AG04450 (cell line): ENCODE data around the gene RNF169. TPM values are rescaled to one million over a fixed set of nuclear protein-coding genes. Genes with fewer than 3 reads are reported as not detected.
"Not testable (repeated sequence)": the region's sequence is repeated elsewhere in the genome, so short reads cannot be mapped to it uniquely, and the experiment has no call there.

Experiments used
- CTCF ChIA-PET: fragments of 300-600, 350-600 bp; formaldehyde crosslinking; extraction: SDS; loops from one replicate; lab custom pipeline; 2022; ENCODE audit warnings: antibody characterized with exemption, inconsistent platforms; lab: Charles Lee
- POLR2A ChIA-PET: fragments of 350-600 bp; formaldehyde crosslinking; extraction: SDS; loops from one replicate; lab custom pipeline; 2021; ENCODE audit warnings: antibody characterized with exemption, inconsistent platforms; lab: Yijun Ruan, JAX
- DNase-seq: peaks from one replicate; pipeline ENCODE4 v3.0.0-alpha.2; 2011; ENCODE audit warnings: low read depth, low spot score
- H3K27ac ChIP-seq: one replicate; pipeline ENCODE4 v1.5.1; 2012; ENCODE audit warnings: low read depth, low read length, control low read depth
- H3K27me3 ChIP-seq: one replicate; pipeline ENCODE4 v1.6.0; 2012; ENCODE audit warnings: low read length; ENCODE audit not compliant: control insufficient read depth, insufficient read depth
- H3K4me3 ChIP-seq: 2 replicates; pipeline ENCODE4 v1.5.1; 2011; ENCODE audit warnings: mild to moderate bottlenecking, low read depth, low read length, control low read depth
- H3K9me3 ChIP-seq: 2 replicates; pipeline ENCODE4 v1.5.1; 2012; ENCODE audit warnings: low read length; ENCODE audit not compliant: control insufficient read depth, insufficient read depth
- polyA plus RNA-seq: library from polyadenylated mRNA; depleted of rRNA; stranded (reverse); fragments of >200 nt; gene quantifications from 2 replicates; pipeline ENCODE4 v1.2.3, GENCODE V29; 2011
- TF ChIP-seq, protein P1 (sequence below): IDR thresholded peaks from 2 replicates; pipeline ENCODE4 v1.5.1; 2011; ENCODE audit warnings: low read depth, low read length, control low read depth, inconsistent platforms

The RNF169 gene
- polyA plus RNA-seq, 1 experiment = 12.3 TPM

DNA sequence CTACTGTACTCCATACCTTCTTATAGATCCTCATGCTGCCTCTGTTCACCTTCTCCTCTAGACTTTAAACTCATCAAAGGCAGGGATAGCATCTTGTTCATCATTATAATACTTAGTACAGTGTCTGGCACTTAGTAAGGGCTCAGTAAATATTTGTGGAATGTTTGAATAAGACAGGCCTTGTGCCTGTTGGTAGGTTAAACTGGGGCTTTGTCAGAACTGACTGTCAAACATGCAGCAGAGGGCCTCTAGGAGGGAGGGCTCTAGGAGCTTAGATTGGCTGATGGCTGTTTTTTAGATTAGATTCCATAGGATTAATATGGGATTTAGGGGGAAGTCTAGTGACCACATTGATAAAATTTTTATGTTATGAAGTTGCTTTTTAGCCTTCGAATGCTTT, 70.8 kb downstream of the RNF169 start:
- TF ChIP-seq, protein P1, sequence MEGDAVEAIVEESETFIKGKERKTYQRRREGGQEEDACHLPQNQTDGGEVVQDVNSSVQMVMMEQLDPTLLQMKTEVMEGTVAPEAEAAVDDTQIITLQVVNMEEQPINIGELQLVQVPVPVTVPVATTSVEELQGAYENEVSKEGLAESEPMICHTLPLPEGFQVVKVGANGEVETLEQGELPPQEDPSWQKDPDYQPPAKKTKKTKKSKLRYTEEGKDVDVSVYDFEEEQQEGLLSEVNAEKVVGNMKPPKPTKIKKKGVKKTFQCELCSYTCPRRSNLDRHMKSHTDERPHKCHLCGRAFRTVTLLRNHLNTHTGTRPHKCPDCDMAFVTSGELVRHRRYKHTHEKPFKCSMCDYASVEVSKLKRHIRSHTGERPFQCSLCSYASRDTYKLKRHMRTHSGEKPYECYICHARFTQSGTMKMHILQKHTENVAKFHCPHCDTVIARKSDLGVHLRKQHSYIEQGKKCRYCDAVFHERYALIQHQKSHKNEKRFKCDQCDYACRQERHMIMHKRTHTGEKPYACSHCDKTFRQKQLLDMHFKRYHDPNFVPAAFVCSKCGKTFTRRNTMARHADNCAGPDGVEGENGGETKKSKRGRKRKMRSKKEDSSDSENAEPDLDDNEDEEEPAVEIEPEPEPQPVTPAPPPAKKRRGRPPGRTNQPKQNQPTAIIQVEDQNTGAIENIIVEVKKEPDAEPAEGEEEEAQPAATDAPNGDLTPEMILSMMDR = no peak
- no peak overlapping the region for H3K4me3 ChIP-seq
- H3K27ac ChIP-seq = no peak overlapping the region
- POLR2A ChIA-PET = no interaction called here
- no peak for DNase-seq
- no peaks in the 10 kb centered on the region for H3K9me3 ChIP-seq
- H3K27me3 ChIP-seq = no peaks in the 10 kb centered on the region
- CTCF ChIA-PET = no interaction called here

DNA sequence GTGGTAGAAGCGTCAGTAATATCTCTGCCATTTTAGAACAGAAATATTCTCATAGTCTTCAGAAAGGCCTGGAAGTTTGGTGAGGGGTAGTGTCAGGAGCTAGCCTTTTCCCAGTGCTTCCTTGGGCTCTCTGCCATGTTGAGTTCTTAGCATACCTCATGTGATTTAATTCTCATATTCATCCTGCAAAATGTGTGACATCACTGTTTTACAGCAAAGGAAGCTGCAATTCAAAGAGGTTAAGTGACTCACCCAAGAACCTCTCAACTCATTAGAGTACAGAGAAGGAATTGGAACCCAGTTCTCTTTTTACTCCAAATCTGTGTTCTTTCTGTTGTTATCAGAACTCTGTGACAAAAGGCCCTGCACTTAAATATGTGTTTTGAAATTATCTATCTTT, 72.1 kb downstream of the RNF169 start:
- H3K27ac ChIP-seq = peak overlapping the region; percentile 80
- CTCF ChIA-PET = interaction anchor here (1.0 to 1.6 kb wide), 4 partner anchors 11 to 367 kb away, joined by 3 to 6 read pairs (median 3); no protein-coding TSS in a partner anchor
- POLR2A ChIA-PET = interaction anchor here (0.5 to 0.9 kb wide), 3 partner anchors 8 to 72 kb away, joined by 3 to 6 read pairs (median 3); no protein-coding TSS in a partner anchor

DNA sequence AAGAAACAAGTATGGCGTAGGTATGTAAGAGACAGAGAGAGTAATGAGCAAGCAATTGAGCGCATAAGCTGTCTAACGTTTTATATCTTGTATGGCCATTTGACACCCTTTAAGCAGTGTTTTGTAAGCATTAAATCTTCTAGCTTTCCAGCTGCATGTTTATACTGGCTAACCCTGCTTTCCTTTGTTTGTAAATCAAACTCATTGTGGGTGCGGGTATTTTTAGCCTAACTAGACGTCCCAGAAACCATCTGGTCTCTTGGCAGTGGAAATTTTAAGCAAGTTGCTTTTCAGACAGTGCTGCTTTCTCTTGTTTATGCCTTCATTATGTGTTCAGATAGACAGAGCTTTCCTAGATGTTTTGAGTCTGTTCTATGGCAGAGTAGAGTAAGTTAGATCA, 73.5 kb downstream of the RNF169 start:
- H3K4me3 ChIP-seq = no peak overlapping the region
- H3K27ac ChIP-seq = peak overlapping the region; percentile 72
- H3K9me3 ChIP-seq = peaks cover 13% of the 10 kb centered on the region
- H3K27me3 ChIP-seq = no peaks in the 10 kb centered on the region
- ChIA-PET CTCF (no interaction called here), POLR2A (interaction anchor here (1.1 kb wide), 1 partner anchor 67 kb away, joined by 3 read pairs; no protein-coding TSS in a partner anchor)
- TF ChIP-seq, protein P1 = no peak
- DNase-seq = peak; percentile 85

More for the DNA sequence above, 72.1 kb downstream of the RNF169 start:
- Histone ChIP-seq H3K4me3 (no peak overlapping the region), H3K9me3 (peaks cover under 1% of the 10 kb centered on the region; the same call in 1 of the 2 replicates), H3K27me3 (no peaks in the 10 kb centered on the region)
- peak; percentile 86 for DNase-seq
- TF ChIP-seq, protein P1 = no peak

DNA sequence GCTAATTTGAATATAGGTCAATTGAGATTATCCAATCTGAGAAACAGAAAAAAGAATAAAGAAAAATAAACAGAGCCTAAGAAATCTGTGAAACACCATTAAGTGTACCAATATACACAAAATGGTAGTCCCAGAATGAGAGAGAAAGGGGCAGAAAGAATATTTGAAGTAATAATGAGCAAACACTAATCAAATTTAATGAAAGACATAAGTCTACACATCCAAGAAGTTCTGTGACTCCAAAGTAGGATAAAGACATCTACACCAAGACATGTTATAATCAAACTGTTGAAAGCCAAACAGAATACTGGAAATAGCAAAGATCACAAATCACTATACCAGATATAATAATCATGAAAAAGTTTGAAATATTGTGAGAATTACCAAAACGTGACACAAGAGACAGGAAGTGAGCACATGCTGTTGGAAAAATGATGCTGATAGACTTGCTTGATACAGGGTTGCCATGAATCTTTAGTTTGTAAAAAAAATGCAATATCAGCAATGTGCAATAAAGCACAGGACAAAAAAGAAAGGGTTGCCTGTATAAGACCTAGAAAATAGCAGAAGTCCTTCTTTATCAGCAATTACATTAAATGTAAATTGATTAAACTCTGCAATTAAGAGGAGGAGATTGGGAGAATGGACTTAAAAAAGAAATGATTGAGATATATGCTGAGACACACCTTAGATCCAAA, 75.8 kb downstream of the RNF169 start:
- no peak for DNase-seq
- TF ChIP-seq, protein P1 = no peak
- Histone ChIP-seq H3K4me3 (no peak overlapping the region), H3K27ac (no peak overlapping the region), H3K9me3 (peaks cover 13% of the 10 kb centered on the region), H3K27me3 (no peaks in the 10 kb centered on the region)
- ChIA-PET CTCF (interaction anchor here (1.2 kb wide), 1 partner anchor 20 kb away, joined by 4 read pairs; no protein-coding TSS in a partner anchor), POLR2A (interaction anchor here (0.7 kb wide), 1 partner anchor 310 kb away, joined by 5 read pairs; no protein-coding TSS in a partner anchor)

DNA sequence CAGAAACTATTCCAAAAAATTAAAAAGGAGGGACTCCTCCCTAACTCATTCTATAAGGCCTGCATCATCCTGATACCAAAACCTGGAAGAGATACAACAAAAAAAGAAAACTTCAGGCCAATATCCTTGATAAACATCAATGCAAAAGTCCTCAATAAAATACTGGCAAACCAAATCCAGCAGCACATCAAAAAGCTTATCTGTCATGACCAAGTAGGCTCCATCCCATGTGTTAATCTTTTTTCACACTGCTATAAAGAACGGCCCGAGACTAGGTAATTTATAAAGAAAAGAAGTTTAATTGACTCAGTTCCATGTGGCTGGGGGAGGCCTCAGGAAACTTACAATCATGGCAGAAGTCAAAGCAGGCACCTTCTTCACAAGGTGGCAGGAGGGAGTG, 76.9 kb downstream of the RNF169 start:
- CTCF ChIA-PET, DNase-seq, H3K27me3 ChIP-seq, POLR2A ChIA-PET, H3K27ac ChIP-seq, H3K4me3 ChIP-seq: not testable (repeated sequence)
- peaks cover 13% of the 10 kb centered on the region for H3K9me3 ChIP-seq
